ENCODE results near the gene GUSB.
"Not testable (repeated sequence)": the region's sequence is repeated elsewhere in the genome, so short reads cannot be mapped to it uniquely, and the experiment has no call there.

Gene GUSB

DNA sequence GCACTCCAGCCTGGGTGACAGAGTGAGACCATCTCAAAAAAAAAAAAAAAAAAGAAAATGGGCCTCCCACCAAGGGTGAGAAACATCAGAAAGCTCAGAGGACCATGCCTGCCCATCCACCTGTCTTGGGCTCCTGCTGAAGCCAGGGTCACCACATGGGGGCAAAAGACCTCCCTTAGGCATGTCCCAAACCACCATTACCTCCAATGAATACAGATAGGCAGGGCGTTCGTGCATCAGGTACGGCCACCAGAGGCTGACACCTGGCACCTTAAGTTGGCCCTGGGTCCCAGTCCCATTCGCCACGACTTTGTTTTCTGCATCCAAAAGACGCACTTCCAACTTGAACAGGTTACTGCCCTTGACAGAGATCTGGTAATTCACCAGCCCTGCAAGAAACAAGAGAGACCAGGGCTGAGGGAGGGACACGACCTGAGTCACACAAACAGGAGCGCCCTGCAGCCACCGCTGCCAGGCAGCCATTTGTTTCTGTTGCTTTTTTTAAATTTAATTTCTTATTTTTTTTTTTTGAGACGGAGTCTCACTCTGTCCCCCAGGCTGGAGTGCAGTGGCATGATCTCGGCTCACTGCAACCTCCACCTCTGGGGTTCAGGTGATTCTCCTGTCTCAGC lies 6.1 kb downstream of the GUSB start:
- no peak for DNase-seq (ENCODE audit: low read depth in 2 of 3, low spot score in 2 of 3)

DNA sequence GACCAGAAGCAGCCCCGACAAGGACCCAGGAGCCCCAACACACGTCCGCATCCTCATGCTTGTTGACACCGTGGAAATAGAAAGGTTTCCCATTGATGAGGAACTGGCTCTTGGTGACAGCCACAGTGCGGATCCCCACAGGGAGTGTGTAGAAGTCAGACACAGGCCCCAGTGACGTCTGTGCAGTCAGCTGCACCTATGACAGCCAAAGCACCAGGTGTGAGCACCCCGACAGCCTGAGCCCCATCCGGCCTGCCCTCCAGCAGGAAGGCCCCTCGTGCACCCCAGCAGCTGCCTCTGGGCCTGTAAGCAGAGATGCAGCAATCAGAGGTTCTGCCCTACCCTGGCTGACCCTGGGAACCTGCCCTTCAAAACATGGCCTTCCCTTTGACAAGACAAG lies 7.1 kb downstream of the GUSB start:
- DNase-seq (ENCODE audit: low read depth in 2 of 3, low spot score in 2 of 3) = no peak

DNA sequence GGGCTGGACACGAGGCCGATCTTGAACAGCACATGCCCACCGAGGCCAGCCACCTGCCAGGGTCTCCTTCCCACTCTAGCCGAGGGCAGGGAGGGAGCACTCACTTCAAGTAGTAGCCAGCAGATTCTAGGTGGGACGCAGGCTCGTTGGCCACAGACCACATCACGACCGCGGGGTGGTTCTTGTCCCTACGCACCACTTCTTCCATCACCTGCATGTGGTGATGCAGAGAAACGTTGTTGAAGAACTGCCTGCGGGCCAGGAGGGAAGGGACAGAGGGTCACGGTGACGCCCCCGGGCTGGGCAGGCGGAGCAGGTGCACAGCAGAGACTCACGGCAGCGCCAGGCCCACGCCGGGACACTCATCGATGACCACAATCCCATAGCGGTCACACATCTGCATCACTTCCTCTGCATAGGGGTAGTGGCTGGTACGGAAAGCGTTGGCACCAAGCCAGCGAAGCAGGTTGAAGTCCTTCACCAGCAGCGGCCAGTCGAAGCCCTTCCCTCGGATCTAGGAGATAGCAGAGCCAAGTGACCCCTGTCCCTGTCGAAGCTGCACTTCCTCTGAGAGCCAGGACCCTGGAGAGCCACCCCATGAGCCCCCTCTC lies 7.7 kb downstream of the GUSB start:
- no peak for DNase-seq (ENCODE audit: low read depth in 2 of 3, low spot score in 2 of 3)

DNA sequence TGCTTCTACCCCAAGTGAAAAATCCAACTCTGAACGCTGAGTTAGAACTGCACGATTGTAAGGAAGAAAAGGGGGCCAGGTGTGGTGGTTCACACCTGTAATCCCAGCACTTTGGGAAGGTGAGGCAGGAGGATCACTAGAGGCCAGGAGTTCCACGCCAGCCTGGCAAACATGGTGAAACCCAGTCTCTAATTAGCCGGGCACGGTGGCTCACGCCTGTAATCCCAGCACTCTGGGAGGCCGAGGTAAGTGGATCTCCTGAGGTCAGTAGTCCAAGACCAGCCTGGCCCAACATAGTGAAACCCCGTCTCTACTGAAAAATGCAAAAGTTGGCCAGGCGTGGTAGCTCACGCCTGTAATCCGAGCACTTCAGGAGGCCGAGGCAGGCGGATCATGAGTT lies 9.0 kb downstream of the GUSB start:
- DNase-seq (ENCODE audit: low read depth in 2 of 3, low spot score in 2 of 3) = no peak

DNA sequence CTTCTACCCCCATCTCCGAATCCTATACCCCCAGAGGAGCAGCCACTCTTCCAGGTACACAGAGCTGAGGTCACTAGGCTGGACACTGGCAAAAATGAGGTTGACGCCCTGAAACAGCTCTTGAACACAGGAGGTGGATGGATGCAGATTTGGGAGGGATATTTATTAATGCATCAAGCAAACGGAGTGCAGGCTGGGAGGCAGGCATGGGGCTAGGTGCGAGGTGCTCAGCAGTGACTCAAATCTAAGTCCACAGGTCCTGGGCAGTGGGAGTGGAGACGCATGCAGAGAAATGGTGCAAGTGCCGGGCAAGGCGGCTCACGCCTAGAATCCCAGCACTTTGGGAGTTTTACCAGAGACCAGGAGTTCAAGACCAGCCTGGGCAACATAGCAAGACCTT lies 11.0 kb downstream of the GUSB start:
- DNase-seq (ENCODE audit: low read depth in 2 of 3, low spot score in 2 of 3) = no peak

DNA sequence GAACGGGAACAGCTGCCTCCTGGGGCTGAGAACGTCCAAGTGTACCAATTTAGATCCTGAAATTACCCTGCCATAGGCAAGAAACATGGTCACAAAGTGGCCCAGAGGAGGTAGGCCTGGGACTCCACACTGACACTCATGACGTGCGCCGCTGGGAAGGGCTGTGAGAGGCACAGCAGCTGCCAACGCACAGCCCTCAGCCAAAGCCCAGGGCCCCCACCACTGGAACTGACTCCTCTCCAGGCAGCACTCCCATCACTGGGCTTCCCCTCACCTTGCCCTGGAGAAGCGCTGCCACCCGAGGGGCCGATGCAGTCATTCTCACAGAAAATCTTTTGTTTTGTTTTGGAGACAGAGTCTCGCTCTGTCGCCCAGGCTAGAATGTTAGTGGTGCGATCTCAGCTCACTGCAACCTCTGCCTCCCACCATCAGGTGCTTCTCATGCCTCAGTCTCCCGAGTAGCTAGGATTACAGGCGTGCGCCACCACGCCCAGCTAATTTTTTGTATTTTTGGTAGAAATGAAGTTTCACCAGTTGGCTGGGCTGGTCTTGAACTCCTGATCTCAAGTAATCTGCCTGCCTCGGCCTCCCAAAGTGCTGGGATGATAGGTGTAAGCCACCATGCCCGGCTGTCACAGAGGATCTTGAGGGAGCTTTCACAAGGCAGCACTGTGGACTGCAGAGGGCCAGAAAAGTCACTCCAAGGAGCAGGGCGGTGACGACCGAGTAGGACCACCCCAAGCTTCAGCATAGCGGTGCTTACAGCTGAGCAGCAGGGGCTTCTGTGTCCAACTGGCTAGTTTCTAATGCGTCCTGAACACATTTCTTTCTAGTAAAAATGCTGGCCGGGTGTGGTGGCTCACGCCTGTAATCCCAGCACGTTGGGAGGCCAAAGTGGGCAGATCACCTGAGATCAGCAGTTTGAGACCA lies 13.5 kb downstream of the GUSB start:
- no peak for DNase-seq (ENCODE audit: low read depth in 2 of 3, low spot score in 2 of 3)

DNA sequence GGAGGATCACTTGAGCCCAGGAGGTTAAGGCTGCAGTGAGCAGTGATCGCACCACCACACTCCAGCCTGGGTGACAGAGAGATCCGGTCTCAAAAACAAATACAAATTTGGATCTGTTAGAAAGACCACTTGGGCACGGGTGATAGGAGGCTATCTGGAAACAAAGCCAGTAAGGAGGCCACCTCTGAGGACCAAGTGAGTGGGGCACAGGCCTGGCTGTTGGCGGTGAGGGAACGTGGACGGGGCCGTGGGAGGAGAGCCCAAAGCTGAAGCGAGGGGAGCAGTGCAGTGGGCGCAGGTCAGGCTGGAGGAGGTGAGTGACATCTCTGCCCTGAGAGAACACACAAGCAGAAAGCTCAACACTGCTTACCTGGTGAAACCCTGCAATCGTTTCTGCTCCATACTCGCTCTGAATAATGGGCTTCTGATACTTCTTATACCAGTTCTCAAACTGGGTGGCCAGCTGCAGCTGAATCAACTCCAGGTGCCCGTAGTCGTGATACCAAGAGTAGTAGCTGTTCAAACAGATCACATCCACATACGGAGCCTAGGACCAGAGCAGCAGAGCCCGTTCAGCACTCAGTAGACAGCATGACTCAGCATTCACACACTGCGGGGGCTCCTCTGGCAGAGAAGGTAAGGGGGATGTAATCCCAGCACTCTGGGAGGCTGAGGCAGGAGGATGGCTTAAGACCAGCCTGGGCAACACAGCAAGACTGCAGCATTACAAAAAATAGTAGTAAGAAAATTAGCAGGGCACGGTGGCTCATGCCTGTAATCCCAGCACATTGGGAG lies 14.5 kb downstream of the GUSB start:
- no peak for DNase-seq (ENCODE audit: low read depth in 2 of 3, low spot score in 2 of 3)

DNA sequence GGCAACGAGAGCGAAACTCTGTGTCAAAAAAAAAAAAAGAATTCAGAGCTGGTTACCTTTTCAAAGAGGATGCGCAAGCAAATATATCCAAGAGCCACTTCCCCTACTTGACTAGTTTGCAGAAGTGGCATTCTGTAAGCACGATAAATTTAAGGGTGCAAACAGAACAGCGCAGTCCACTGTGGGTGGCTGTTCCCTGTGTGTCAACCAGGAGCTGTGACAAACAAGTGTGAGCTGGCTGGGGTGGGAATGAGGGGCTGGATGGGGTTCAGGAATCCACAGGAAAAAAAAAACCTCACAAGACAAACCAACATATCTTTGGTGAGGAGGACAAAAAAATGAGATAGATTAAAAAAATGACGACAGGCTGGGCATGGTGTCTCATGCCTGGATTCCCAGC lies 15.9 kb downstream of the GUSB start:
- DNase-seq (ENCODE audit: low read depth in 2 of 3, low spot score in 2 of 3) = no peak

DNA sequence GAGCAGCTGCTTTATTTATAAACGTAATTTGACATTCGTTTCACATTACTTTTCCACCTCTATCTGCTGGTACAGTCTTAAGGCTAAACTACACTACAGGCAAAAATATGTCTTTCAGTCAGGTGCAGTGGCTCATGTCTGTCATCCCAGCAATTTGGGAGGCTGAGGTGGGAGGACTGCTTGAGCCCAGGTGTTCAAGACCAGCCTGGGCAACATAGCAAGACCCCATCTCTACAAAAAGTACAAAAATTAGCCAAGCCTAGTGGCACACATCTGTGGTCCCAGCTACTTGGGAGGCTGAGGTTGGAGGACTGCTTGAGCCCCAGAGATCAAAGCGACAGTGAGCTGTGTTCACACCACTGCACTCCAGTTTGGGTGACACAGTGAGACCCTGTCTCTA lies 17.3 kb downstream of the GUSB start:
- not testable (repeated sequence) for DNase-seq (ENCODE audit: low read depth in 2 of 3, low spot score in 2 of 3)

DNA sequence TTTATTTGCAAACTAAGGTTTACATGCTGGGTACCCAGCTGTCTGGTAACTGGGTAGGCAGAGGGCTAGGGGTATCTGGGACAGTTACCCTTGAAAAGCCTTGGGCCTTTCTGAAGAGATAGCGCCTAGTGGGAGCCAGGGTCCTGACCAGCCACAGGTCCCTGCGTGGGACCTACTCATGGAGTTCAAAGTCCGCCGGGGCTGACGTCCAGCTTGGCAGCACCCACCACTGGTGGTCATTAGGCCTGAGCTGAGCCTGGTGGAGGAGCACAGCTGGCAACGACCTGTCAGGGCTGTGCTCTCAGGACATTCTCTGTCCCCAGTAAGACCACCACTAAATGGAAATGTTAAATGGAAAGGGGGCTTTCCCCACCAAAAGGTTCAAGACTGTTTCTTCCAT lies 20.0 kb downstream of the GUSB start:
- no peak for DNase-seq (ENCODE audit: low read depth in 2 of 3, low spot score in 2 of 3)

DNA sequence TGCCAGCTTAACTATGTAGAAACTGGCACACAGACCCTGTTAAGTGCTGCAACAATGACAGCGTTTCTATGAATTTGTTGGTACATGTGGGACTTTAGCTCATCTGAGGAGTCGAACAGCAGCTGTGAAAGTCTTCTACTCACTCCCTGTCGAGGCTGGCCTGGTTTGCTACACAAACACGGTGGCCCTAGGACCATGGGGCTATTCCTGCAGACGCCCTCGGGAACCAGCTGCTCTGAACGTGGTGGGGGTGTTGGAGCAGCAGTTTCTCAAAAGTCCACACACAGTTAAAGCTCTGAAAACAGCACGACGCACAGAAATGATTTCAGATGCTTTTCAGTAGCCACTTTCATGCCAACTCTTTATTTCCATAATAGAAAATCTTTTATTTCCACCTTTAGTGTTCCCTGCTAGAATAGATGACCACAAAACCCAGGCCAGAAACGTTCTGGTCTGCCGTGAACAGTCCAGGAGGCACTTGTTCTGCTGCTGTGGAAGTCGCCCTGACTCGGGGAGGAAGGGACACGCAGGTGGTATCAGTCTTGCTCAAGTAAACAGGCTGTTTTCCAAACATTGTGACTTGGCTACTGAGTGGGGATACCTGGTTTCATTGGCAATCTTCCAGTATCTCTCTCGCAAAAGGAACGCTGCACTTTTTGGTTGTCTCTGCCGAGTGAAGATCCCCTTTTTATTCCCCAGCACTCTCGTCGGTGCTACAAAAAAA lies 21.5 kb downstream of the GUSB start:
- no peak for DNase-seq (ENCODE audit: low read depth in 2 of 3, low spot score in 2 of 3)

DNA sequence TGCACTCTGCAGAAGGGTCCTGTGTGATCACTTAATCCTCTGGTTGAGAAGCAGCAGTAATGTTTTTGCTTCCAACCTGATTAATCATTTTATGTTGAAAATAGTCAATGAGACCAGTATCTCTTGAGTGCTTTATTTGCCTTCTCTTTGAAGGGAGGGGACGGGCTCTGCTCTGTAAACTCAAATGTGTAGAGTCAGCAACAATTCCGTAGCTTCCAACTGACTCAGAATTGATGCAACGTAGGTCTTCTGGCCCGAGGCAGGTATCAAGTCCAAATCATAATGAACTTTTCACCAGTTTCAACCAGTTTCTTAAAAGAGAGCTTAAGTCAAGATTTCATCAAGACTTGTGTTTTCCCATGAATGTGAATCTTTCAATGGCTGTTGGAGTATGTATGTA lies 26.3 kb downstream of the GUSB start:
- DNase-seq (ENCODE audit: low read depth in 2 of 3, low spot score in 2 of 3) = no peak

DNA sequence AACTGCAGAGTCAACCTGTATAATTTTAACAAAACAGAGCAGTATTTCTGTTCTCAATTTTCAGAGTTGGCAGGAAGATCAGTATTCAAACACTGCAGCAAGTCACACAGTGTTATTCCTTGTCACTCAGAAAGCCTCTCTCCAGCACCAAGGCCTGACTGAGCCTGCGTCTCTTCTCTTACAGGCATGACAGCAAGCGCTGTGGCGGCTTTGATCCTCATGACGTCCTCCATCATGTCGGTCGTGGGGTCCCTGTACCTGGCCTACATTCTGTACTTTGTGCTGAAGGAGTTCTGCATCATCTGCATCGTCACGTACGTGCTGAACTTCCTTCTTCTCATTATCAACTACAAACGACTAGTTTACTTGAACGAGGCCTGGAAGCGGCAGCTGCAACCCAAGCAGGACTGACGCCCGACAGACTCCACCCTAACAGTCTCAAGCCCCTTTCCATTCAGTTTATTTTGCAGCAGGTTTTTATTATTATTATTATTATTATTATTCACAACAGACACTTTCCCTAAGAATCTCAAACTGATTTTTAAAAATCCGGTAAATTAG lies 28.0 kb downstream of the GUSB start:
- DNase-seq (ENCODE audit: low read depth in 2 of 3, low spot score in 2 of 3) = no peak

DNA sequence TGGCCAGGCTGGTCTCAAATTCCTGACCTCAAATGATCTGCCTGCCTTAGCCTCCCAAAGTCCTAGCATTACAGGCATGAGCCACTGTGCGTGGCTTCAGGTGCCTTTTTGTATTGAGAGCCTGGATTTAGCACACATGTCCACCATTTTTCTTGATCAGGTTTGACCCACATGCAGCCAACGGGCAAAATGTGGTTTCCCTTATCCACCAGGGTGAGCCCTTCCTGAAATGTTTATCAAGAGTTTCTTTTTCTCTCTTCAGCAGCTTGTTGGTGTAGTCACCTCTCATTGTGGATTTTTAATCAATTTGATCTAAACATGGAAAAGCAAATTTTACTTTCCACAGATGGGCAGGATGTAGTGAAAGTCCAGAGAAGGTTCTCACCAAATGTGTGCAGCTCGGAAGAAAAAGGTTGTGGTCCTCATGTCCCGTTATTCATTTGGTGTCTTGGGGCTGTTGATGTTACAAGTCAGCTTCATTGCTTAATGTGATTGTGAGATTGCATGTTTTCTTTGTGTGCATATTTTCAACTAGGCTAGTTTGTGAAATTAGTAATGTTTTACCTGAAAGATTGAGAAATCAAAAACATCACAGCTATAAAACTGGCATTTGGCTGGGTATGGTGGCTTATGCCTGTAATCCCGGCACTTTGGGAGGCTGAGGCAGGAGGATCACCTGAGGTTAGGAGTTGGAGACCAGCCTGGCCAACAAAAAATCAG lies 28.9 kb downstream of the GUSB start:
- no peak for DNase-seq (ENCODE audit: low read depth in 2 of 3, low spot score in 2 of 3)

DNA sequence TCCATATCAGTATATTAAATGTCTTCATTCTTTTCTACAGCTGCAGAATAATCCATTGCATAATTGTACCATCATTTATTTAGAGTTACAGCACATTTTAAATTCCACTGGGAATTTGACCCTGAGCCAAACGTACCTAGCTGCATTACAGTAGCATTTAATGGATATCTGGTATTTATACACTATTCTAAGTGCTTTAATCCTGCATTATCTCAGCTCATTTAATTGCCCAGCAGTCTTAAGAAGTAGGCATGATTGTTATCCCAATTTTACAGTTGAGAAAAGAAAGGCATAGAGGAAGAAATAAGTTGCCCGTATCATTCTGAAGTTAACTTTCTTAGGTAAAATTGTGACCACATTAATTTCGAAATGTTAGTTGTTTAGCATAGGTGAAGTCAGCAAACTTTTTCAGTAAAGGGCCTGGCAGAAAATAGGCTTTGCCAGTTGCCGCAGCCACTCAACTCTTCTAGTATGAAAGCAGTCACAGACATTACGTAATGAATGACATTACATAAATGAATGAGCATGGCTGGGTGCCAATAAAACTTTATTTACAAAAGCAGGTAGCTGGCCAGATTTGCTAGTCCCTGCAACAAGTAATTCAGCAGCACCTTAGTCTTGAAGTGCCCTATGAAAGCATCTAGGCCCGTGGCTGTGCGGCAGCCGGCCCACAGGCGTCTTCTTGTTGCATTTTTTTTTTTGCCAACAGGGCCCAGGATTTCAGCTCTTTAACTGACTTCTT lies 30.0 kb downstream of the GUSB start:
- no peak for DNase-seq (ENCODE audit: low read depth in 2 of 3, low spot score in 2 of 3)

DNA sequence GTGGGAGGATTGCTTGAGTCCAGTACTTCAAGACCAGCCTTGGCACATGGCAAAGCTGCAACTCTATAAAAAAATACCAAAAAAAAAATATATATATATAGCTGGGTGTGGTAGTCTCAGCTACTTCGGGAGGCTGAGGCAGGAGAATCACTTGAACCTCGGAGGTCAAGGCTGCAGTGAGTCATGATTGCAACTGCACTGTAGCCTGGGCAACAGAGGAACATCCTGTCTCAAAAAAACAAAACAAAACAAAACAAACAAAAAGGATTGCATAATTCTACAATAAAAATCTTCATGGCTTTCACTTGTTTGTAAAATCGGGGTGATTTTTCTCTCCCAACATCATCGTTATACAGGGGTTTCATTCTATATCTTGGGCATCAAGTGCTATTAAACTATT lies 35.1 kb downstream of the GUSB start:
- DNase-seq (ENCODE audit: low read depth in 2 of 3, low spot score in 2 of 3) = no peak

DNA sequence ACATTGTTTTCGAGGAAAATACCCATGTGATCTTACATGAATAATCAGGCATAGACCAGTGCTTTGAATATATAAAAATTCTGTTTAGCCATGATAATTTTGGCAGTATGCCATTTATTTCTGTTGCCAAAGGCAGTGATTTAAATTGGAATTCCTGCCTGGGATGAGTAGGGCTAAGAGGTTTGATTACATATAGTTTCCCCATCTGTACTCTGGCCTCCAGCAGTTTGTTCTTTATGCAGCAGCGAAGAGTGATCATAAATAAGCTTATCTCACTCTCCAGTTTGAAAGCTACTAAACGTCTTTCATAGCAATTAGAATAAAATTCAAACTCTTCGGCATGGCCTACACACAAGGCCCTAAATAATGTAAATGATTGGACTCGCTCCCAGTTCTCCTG lies 36.2 kb downstream of the GUSB start:
- DNase-seq (ENCODE audit: low read depth in 2 of 3, low spot score in 2 of 3) = not testable (repeated sequence)

DNA sequence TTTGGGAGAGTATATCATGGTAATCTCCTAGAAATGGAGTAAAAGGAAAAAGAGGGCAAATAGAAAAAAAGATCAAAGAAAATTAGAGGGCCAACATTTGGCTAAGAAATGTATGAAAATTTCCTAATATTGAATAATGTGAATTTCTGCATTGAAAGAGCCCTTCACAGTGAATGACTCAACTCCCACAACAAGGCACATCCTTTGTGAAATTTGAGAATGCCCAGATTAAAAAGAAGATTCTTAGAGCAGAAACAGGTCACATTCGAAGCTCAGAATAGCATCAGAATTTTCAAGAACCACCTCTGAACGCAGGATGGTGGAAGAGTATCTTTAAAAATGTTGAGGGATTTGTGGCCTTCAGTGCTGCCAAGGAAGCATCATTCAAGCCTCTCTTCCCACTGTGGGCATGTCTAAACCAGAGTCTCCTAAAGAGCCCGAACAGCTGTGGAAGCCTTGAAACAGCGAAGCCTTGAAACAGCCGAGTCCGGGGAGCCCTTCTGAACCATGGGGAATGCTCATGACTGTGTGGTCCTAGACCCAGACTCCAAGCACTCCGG lies 43.6 kb downstream of the GUSB start:
- DNase-seq (ENCODE audit: low read depth in 2 of 3, low spot score in 2 of 3) = no peak

DNA sequence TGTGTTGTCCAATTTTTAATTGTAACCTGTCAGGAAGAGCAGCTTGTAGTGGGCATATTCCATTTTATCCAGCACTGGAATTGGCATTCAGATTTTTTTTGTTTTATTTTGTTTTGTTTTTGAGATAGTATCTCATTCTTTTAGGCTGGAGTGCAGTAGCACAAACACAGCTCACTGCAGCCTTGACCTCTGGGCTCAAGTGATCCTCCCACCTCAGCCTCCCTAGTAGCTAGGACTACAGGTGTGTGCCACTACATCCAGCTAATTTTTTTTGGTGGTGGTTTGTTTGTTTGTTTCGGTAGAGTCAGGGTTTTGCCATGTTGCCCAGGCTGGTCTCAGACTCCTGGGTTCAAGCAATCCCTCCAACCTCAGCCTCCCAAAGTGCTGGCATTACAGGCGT lies 44.7 kb downstream of the GUSB start:
- no peak for DNase-seq (ENCODE audit: low read depth in 2 of 3, low spot score in 2 of 3)

Data from activated CD8-positive, alpha-beta memory T cell treated with anti-CD3 and anti-CD28 coated beads for 48 hours (primary cell).